Tibial nerve (tissue), 4 donors: ENCODE results near the gene KLHL13. TPM values are rescaled to one million over a fixed set of nuclear protein-coding genes. Genes with fewer than 3 reads are reported as not detected.
"Not testable (repeated sequence)": the region's sequence is repeated elsewhere in the genome, so short reads cannot be mapped to it uniquely, and the experiment has no call there.

Source experiments
- DNase-seq, 2 donors: peaks; one replicate each; pipeline ENCODE4 v3.0.0-alpha.2; 2019; ENCODE audit warnings: low spot score in 2 of 2
- H3K27ac ChIP-seq, 4 donors: fragments of 200-600 bp; sonication (generic) in 3 of 4; one replicate each; pipeline ENCODE4 v1.5.1; 2017 to 2019; ENCODE audit warnings: mild to moderate bottlenecking in 1 of 4
- H3K27me3 ChIP-seq, 2 donors: fragments of 200-600 bp; sonication (generic) in 1 of 2; one replicate each; pipeline versions ENCODE4 v1.5.1 to v1.6.0; 2017 to 2019
- H3K36me3 ChIP-seq, 3 donors: fragments of 200-600 bp; sonication (generic); one replicate each; pipeline ENCODE4 v1.5.1; 2018 to 2019
- H3K4me1 ChIP-seq, 4 donors: fragments of 200-600 bp; sonication (generic) in 3 of 4; one replicate each; pipeline ENCODE4 v1.5.1; 2017 to 2019
- H3K4me3 ChIP-seq, 4 donors: fragments of 200-600 bp; sonication (generic) in 3 of 4; one replicate each; pipeline ENCODE4 v1.5.1; 2017 to 2019; ENCODE audit warnings: mild to moderate bottlenecking in 1 of 4, moderate library complexity in 1 of 4
- H3K9me3 ChIP-seq, 4 donors: fragments of 200-600 bp; sonication (generic) in 3 of 4; one replicate each; pipeline ENCODE4 v1.5.1; 2017 to 2019
- CTCF ChIP-seq, 5 experiments: fragments of 200-600 bp in 3 of 5; fragments of 450-650 bp in 2 of 5; sonication (generic) in 3 of 5; IDR thresholded peaks; one replicate each; pipeline ENCODE4 v1.5.1; 2016 to 2019; ENCODE audit warnings: antibody characterized with exemption in 5 of 5, mild to moderate bottlenecking in 3 of 5, moderate library complexity in 2 of 5
- EP300 ChIP-seq, 2 donors: sonication (generic); formaldehyde crosslinking; IDR thresholded peaks; one replicate each; pipeline ENCODE4 v1.6.1; 2017; ENCODE audit warnings: antibody characterized with exemption in 2 of 2, mild to moderate bottlenecking in 1 of 2
- POLR2A ChIP-seq, 2 donors: fragments of 450-650 bp; IDR thresholded peaks; one replicate each; pipeline ENCODE4 v1.6.1; 2017; ENCODE audit warnings: antibody characterized with exemption in 2 of 2, mild to moderate bottlenecking in 2 of 2, moderate library complexity in 2 of 2
- WGBS, 2 donors: methylation state at CpG; one replicate each; pipeline ENCODE4 v1.1.5; 2018; 5-methylcytosine and 5-hydroxymethylcytosine counted together
- total RNA-seq, 4 donors: library from RNA; depleted of rRNA; stranded (reverse); fragments of >200 nt; gene quantifications; one replicate each; pipeline ENCODE4 v1.1.0, GENCODE V29; 2016

KLHL13 gene
- total RNA-seq, 4 donors from 2014 or later, result 3.0 to 5.9 (median 4.4) TPM

DNA sequence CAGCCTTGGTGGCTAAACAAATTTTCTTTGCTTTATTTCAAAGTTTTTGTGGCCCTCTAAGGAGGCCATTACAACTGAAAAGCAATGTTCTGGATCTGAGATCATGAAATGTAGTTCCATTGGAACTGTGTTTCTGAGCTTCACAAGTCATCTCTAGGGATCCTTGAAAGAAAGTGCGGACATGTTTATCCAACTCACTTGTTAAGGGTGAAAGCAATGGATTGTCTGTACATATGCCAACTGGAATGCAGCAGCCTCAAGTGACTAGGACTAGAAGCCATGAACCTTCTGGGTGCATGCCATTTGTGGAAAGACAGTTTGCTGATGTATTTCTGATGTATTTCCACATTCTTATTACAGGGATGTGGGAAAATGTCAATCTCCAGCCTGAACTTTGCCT lies 36.7 kb upstream of the KLHL13 start:
- DNase-seq, result no peak
- Histone ChIP-seq H3K36me3 (no peaks in the 10 kb centered on the region), H3K9me3 (no peaks in the 10 kb centered on the region), H3K27me3 (no peaks in the 10 kb centered on the region), H3K27ac (no peak overlapping the region), H3K4me1 (no peaks in the 10 kb centered on the region), H3K4me3 (no peak overlapping the region)
- WGBS, 2 donors, result 45 to 75% methylated on average over 1 of the region's 1 CpG
- TF ChIP-seq POLR2A (IDR thresholded peaks at IDR 0.05) (no peak), CTCF (IDR thresholded peaks at IDR 0.05) (no peak), EP300 (IDR thresholded peaks at IDR 0.05) (no peak)

DNA sequence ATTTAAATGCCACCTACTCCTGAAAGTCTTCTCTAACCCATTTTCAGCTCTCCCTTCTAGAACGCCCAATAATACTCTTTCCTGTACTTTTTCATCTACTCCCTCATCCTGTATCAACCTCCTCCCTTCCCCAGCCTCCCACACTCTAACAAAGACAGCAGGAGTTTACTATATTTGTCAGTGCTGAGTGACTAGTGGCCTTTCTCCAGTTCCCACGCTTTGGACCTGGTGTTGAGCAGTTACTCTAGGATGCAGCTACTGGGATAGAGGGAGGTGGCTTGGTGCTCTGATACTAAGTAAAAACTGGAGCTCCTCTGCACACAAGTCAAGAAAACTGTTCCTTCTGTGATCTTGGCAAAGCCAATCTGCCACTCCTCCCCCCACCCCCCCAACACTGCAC lies 36.1 kb upstream of the KLHL13 start:
- H3K4me1 ChIP-seq, result no peaks in the 10 kb centered on the region
- WGBS, 2 donors, result 49 to 71% methylated on average over 2 of the region's 2 CpGs
- no peaks in the 10 kb centered on the region for H3K9me3 ChIP-seq
- no peaks in the 10 kb centered on the region for H3K27me3 ChIP-seq
- no peak for DNase-seq
- no peak overlapping the region for H3K27ac ChIP-seq
- H3K4me3 ChIP-seq, result no peak overlapping the region
- no peak for TF ChIP-seq CTCF (IDR thresholded peaks at IDR 0.05)
- TF ChIP-seq EP300 (IDR thresholded peaks at IDR 0.05), result no peak
- no peak for TF ChIP-seq POLR2A (IDR thresholded peaks at IDR 0.05)
- H3K36me3 ChIP-seq, result no peaks in the 10 kb centered on the region

DNA sequence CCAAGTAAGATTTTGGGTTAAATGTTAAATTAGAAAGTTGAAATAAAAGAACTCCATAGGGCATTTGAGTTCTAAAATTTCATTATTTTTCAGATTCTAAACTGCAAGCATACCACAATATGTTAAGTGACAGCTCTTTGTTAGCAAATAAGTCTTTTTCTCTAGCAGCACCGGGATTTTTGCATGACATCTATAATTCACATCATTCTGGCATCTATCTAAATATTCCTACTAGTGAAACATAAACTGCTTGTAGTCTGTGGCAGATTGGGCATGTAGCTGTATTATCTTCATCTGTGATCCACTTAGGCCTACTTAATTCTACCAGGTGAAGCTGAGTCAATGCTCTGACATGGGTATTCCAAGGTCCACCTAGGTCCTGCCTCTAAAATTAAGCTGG lies 32.1 kb upstream of the KLHL13 start:
- H3K27me3 ChIP-seq, result no peaks in the 10 kb centered on the region
- no peaks in the 10 kb centered on the region for H3K9me3 ChIP-seq
- H3K36me3 ChIP-seq, result no peaks in the 10 kb centered on the region
- no peak overlapping the region for H3K4me3 ChIP-seq
- no peak for DNase-seq
- no peak overlapping the region for H3K27ac ChIP-seq
- no peaks in the 10 kb centered on the region for H3K4me1 ChIP-seq
- TF ChIP-seq EP300 (IDR thresholded peaks at IDR 0.05) (no peak), CTCF (IDR thresholded peaks at IDR 0.05) (no peak), POLR2A (IDR thresholded peaks at IDR 0.05) (no peak)
- WGBS, 2 donors, result 79 to 86% methylated on average over 1 of the region's 1 CpG

DNA sequence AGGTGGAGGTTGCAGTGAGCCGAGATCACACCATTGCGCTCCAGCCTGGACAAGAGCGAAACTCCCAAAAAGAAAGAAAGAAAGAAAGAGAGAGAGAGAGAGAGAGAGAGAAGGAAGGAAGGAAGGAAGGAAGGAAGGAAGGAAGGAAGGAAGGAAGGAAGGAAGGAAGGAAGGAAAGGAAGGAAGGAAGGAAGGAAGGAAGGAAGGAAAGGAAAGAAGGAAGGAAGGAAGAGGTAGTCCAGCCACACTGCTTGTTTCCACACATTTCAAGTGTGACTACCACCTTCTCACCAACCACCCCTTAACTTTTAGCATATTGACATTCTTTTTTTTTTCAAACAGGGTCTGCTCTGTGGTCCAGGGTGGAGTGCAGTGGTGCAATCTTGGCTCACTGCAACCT lies 31.2 kb upstream of the KLHL13 start:
- H3K27me3 ChIP-seq, H3K27ac ChIP-seq, H3K4me1 ChIP-seq, H3K4me3 ChIP-seq, H3K9me3 ChIP-seq, H3K36me3 ChIP-seq, DNase-seq: not testable (repeated sequence)
- 93 to 100% methylated on average over 2 to 3 of the region's 3 CpGs for WGBS, 2 donors

DNA sequence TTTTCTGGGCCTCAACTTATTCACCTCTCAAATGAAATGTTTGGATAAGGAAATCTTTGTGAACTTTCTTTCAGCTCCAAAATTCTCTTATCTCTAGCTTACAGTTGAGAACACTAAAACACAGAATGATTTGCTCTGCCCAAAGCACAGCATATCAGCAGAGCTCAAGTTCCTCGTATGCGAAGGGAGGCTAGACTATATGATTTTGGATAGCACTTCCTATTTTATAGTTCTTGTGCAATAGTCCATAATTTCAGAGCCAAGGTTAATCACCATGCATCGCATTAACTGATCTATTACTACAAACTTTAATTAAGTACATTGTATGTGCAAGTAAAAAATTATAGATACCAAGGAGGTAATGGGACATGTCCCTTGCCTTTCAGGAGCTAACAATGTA lies 27.0 kb upstream of the KLHL13 start:
- Histone ChIP-seq H3K27ac (no peak overlapping the region), H3K9me3 (no peaks in the 10 kb centered on the region), H3K4me3 (no peak overlapping the region), H3K27me3 (no peaks in the 10 kb centered on the region), H3K36me3 (no peaks in the 10 kb centered on the region), H3K4me1 (no peaks in the 10 kb centered on the region)
- DNase-seq, result no peak
- no peak for TF ChIP-seq EP300 (IDR thresholded peaks at IDR 0.05)
- TF ChIP-seq CTCF (IDR thresholded peaks at IDR 0.05), result no peak
- no peak for TF ChIP-seq POLR2A (IDR thresholded peaks at IDR 0.05)
- 68 to 85% methylated on average over 3 of the region's 3 CpGs for WGBS, 2 donors

- no peaks in the 10 kb centered on the region for H3K36me3 ChIP-seq
- H3K4me3 ChIP-seq, result no peak overlapping the region
- 86 to 100% methylated on average over 3 of the region's 3 CpGs for WGBS, 2 donors
- TF ChIP-seq CTCF (IDR thresholded peaks at IDR 0.05) (no peak), POLR2A (IDR thresholded peaks at IDR 0.05) (no peak), EP300 (IDR thresholded peaks at IDR 0.05) (no peak)
- no peaks in the 10 kb centered on the region for H3K4me1 ChIP-seq
- no peak overlapping the region for H3K27ac ChIP-seq
- peaks cover 0 to 4% of the 10 kb centered on the region in 2 donors for H3K27me3 ChIP-seq
- DNase-seq, result no peak
- no peaks in the 10 kb centered on the region for H3K9me3 ChIP-seq
These were observed 14.7 kb upstream of the KLHL13 start for GRCh38 chrX:118131336-118131735.
